COLO668 (cell line): ENCODE measurements around the gene SLC2A9.
A peak's percentile ranks its signal among the peaks of the same experiment; 100 is the strongest.
"Not testable (repeated sequence)": the region's sequence is repeated elsewhere in the genome, so short reads cannot be mapped to it uniquely, and the experiment has no call there.

Experiments used
- DNase-seq: peaks from one replicate; lab custom pipeline; 2025; ENCODE audit not compliant: unreplicated experiment; lab: John Stamatoyannopoulos, UW

Gene SLC2A9

GRCh38 chr4:9845791-9846493 lies 175.4 kb downstream of the SLC2A9 start:
- no peak for DNase-seq

GRCh38 chr4:9841072-9841471 lies 180.2 kb downstream of the SLC2A9 start:
- no peak for DNase-seq

- DNase-seq: no peak
Measured at GRCh38 chr4:9835430-9835829, 185.9 kb downstream of the SLC2A9 start.

- no peak for DNase-seq
Measured at GRCh38 chr4:9833421-9833820, 187.9 kb downstream of the SLC2A9 start.

GRCh38 chr4:9832640-9833039 lies 188.7 kb downstream of the SLC2A9 start:
- DNase-seq: no peak

- DNase-seq: no peak
Measured at GRCh38 chr4:9826551-9826950, 194.7 kb downstream of the SLC2A9 start.

GRCh38 chr4:9825049-9825448 lies 196.2 kb downstream of the SLC2A9 start:
- DNase-seq: no peak

GRCh38 chr4:9820343-9820742 lies 201.0 kb downstream of the SLC2A9 start:
- no peak for DNase-seq

- no peak for DNase-seq
Measured at GRCh38 chr4:9816285-9816684, 205.0 kb downstream of the SLC2A9 start.

GRCh38 chr4:9812501-9813340 lies 208.6 kb downstream of the SLC2A9 start:
- no peak for DNase-seq

GRCh38 chr4:9811806-9812205 lies 209.5 kb downstream of the SLC2A9 start:
- no peak for DNase-seq

- DNase-seq: no peak
Measured at GRCh38 chr4:9808077-9808476, 213.2 kb downstream of the SLC2A9 start.

GRCh38 chr4:9804918-9805317 lies 216.4 kb downstream of the SLC2A9 start:
- DNase-seq: no peak

- peak; percentile 18 for DNase-seq
Measured at GRCh38 chr4:9800848-9801247, 220.4 kb downstream of the SLC2A9 start.

- DNase-seq: not testable (repeated sequence)
Measured at GRCh38 chr4:9796641-9797040, 224.7 kb downstream of the SLC2A9 start.

- no peak for DNase-seq
Measured at GRCh38 chr4:9792381-9792780, 228.9 kb downstream of the SLC2A9 start.

GRCh38 chr4:9785891-9786290 lies 235.4 kb downstream of the SLC2A9 start:
- not testable (repeated sequence) for DNase-seq

- DNase-seq: no peak
Measured at GRCh38 chr4:9782136-9782436, 239.2 kb downstream of the SLC2A9 start.

GRCh38 chr4:9781343-9782135 lies 239.8 kb downstream of the SLC2A9 start, which contains the start of gene DRD5:
Gene DRD5 (plus strand): TSS chr4:9781634. CDS start chr4:9782030, 396 bp downstream.
- DNase-seq: peak; percentile 29
